Tibial nerve (tissue), 4 donors: ENCODE data around the gene NTRK2. TPM values are rescaled to one million over a fixed set of nuclear protein-coding genes. Genes with fewer than 3 reads are reported as not detected.

Experiments
- DNase-seq, 2 donors: peaks; one replicate each; pipeline ENCODE4 v3.0.0-alpha.2; 2019; ENCODE audit warnings: low spot score in 2 of 2
- H3K27ac ChIP-seq, 4 donors: fragments of 200-600 bp; sonication (generic) in 3 of 4; one replicate each; pipeline ENCODE4 v1.5.1; 2017 to 2019; ENCODE audit warnings: mild to moderate bottlenecking in 1 of 4
- H3K27me3 ChIP-seq, 2 donors: fragments of 200-600 bp; sonication (generic) in 1 of 2; one replicate each; pipeline versions ENCODE4 v1.5.1 to v1.6.0; 2017 to 2019
- H3K36me3 ChIP-seq, 3 donors: fragments of 200-600 bp; sonication (generic); one replicate each; pipeline ENCODE4 v1.5.1; 2018 to 2019
- H3K4me1 ChIP-seq, 4 donors: fragments of 200-600 bp; sonication (generic) in 3 of 4; one replicate each; pipeline ENCODE4 v1.5.1; 2017 to 2019
- H3K4me3 ChIP-seq, 4 donors: fragments of 200-600 bp; sonication (generic) in 3 of 4; one replicate each; pipeline ENCODE4 v1.5.1; 2017 to 2019; ENCODE audit warnings: mild to moderate bottlenecking in 1 of 4, moderate library complexity in 1 of 4
- H3K9me3 ChIP-seq, 4 donors: fragments of 200-600 bp; sonication (generic) in 3 of 4; one replicate each; pipeline ENCODE4 v1.5.1; 2017 to 2019
- CTCF ChIP-seq, 5 experiments: fragments of 200-600 bp in 3 of 5; fragments of 450-650 bp in 2 of 5; sonication (generic) in 3 of 5; IDR thresholded peaks; one replicate each; pipeline ENCODE4 v1.5.1; 2016 to 2019; ENCODE audit warnings: antibody characterized with exemption in 5 of 5, mild to moderate bottlenecking in 3 of 5, moderate library complexity in 2 of 5
- EP300 ChIP-seq, 2 donors: sonication (generic); formaldehyde crosslinking; IDR thresholded peaks; one replicate each; pipeline ENCODE4 v1.6.1; 2017; ENCODE audit warnings: antibody characterized with exemption in 2 of 2, mild to moderate bottlenecking in 1 of 2
- POLR2A ChIP-seq, 2 donors: fragments of 450-650 bp; IDR thresholded peaks; one replicate each; pipeline ENCODE4 v1.6.1; 2017; ENCODE audit warnings: antibody characterized with exemption in 2 of 2, mild to moderate bottlenecking in 2 of 2, moderate library complexity in 2 of 2
- WGBS, 2 donors: methylation state at CpG; one replicate each; pipeline ENCODE4 v1.1.5; 2018; 5-methylcytosine and 5-hydroxymethylcytosine counted together
- total RNA-seq, 4 donors: library from RNA; depleted of rRNA; stranded (reverse); fragments of >200 nt; gene quantifications; one replicate each; pipeline ENCODE4 v1.1.0, GENCODE V29; 2016

NTRK2 gene
- total RNA-seq, 4 donors from 2014 or later = 46.7 to 83.4 (median 69.5) TPM

- Histone ChIP-seq H3K4me1 (peaks cover 0 to 17% (median 3%) of the 10 kb centered on the region in 4 donors), H3K9me3 (no peaks in the 10 kb centered on the region), H3K27ac (no peak overlapping the region), H3K36me3 (no peaks in the 10 kb centered on the region), H3K27me3 (no peaks in the 10 kb centered on the region), H3K4me3 (no peak overlapping the region)
- WGBS, 2 donors = 64 to 80% methylated on average over 3 of the region's 3 CpGs
- no peak for DNase-seq
- TF ChIP-seq EP300 (IDR thresholded peaks at IDR 0.05) (no peak), POLR2A (IDR thresholded peaks at IDR 0.05) (no peak), CTCF (IDR thresholded peaks at IDR 0.05) (no peak)
These were observed 143.3 kb downstream of the NTRK2 start for GRCh38 chr9:84812847-84813246.

GRCh38 chr9:84815554-84815953, 146.0 kb downstream of the NTRK2 start:
- 62 to 64% methylated on average over 1 of the region's 1 CpG for WGBS, 2 donors
- no peak for TF ChIP-seq EP300 (IDR thresholded peaks at IDR 0.05)
- no peak overlapping the region for H3K4me3 ChIP-seq
- peaks cover 0 to 17% (median 3%) of the 10 kb centered on the region in 4 donors for H3K4me1 ChIP-seq
- no peaks in the 10 kb centered on the region for H3K27me3 ChIP-seq
- H3K27ac ChIP-seq = no peak overlapping the region
- H3K9me3 ChIP-seq = no peaks in the 10 kb centered on the region
- H3K36me3 ChIP-seq = no peaks in the 10 kb centered on the region
- no peak for DNase-seq

GRCh38 chr9:84817038-84817437, 147.5 kb downstream of the NTRK2 start:
- TF ChIP-seq POLR2A (IDR thresholded peaks at IDR 0.05) (no peak), EP300 (IDR thresholded peaks at IDR 0.05) (no peak), CTCF (IDR thresholded peaks at IDR 0.05) (no peak)
- DNase-seq = no peak
- Histone ChIP-seq H3K36me3 (no peaks in the 10 kb centered on the region), H3K4me3 (no peak overlapping the region), H3K27ac (no peak overlapping the region), H3K9me3 (no peaks in the 10 kb centered on the region), H3K27me3 (no peaks in the 10 kb centered on the region), H3K4me1 (peaks cover 0 to 27% (median 2%) of the 10 kb centered on the region in 4 donors)
- 94 to 95% methylated on average over 6 of the region's 6 CpGs for WGBS, 2 donors

GRCh38 chr9:84818791-84819190, 149.3 kb downstream of the NTRK2 start:
- no peak for DNase-seq
- peaks cover 0 to 37% (median 2%) of the 10 kb centered on the region in 4 donors for H3K4me1 ChIP-seq
- TF ChIP-seq EP300 (IDR thresholded peaks at IDR 0.05) = no peak
- no peak for TF ChIP-seq CTCF (IDR thresholded peaks at IDR 0.05)
- TF ChIP-seq POLR2A (IDR thresholded peaks at IDR 0.05) = no peak
- no peak overlapping the region for H3K4me3 ChIP-seq
- H3K9me3 ChIP-seq = no peaks in the 10 kb centered on the region
- no peaks in the 10 kb centered on the region for H3K36me3 ChIP-seq
- WGBS, 2 donors = 67 to 72% methylated on average over 9 of the region's 9 CpGs
- no peaks in the 10 kb centered on the region for H3K27me3 ChIP-seq
- no peak overlapping the region for H3K27ac ChIP-seq

GRCh38 chr9:84819491-84819991, 150.0 kb downstream of the NTRK2 start:
- H3K27ac ChIP-seq = no peak overlapping the region
- TF ChIP-seq EP300 (IDR thresholded peaks at IDR 0.05) = no peak
- no peak for TF ChIP-seq CTCF (IDR thresholded peaks at IDR 0.05)
- no peak for TF ChIP-seq POLR2A (IDR thresholded peaks at IDR 0.05)
- H3K36me3 ChIP-seq = no peaks in the 10 kb centered on the region
- no peaks in the 10 kb centered on the region for H3K27me3 ChIP-seq
- peaks cover 0 to 40% (median 4%) of the 10 kb centered on the region in 4 donors for H3K4me1 ChIP-seq
- H3K4me3 ChIP-seq = no peak overlapping the region
- no peak for DNase-seq
- H3K9me3 ChIP-seq = no peaks in the 10 kb centered on the region
- WGBS, 2 donors = 83 to 85% methylated on average over 8 of the region's 8 CpGs

- no peaks in the 10 kb centered on the region for H3K27me3 ChIP-seq
- H3K4me1 ChIP-seq = peaks cover 0 to 46% (median 2%) of the 10 kb centered on the region in 4 donors
- H3K27ac ChIP-seq = peak overlapping the region in 1 of 4 donors; percentile 33
- no peak for TF ChIP-seq POLR2A (IDR thresholded peaks at IDR 0.05)
- TF ChIP-seq EP300 (IDR thresholded peaks at IDR 0.05) = peak in 1 of 2 donors; percentile 18
- WGBS, 2 donors = 17 to 29% methylated on average over 1 of the region's 1 CpG
- H3K9me3 ChIP-seq = no peaks in the 10 kb centered on the region
- no peak overlapping the region for H3K4me3 ChIP-seq
- no peak for DNase-seq
- H3K36me3 ChIP-seq = no peaks in the 10 kb centered on the region
These were observed 151.9 kb downstream of the NTRK2 start for GRCh38 chr9:84821431-84821830.
